Activated naive CD4-positive, alpha-beta T cell treated with anti-CD3 and anti-CD28 coated beads for 36 hours (primary cell): ENCODE data around the gene ARMCX5. TPM values are rescaled to one million over a fixed set of nuclear protein-coding genes. Genes with fewer than 3 reads are reported as not detected.

Experiments
- CTCF ChIA-PET: fragments of 350-600 bp; sonication (Branson Sonifier 250); formaldehyde crosslinking; loops from one replicate; lab custom pipeline; 2021; ENCODE audit warnings: antibody characterized with exemption; lab: Charles Lee
- DNase-seq: peaks from one replicate; pipeline ENCODE4 v3.0.0-alpha.2; 2020
- H3K27ac Mint-ChIP-seq: one replicate; pipeline ENCODE4 v1.8.0; 2021; ENCODE audit warnings: mild to moderate bottlenecking, mixed read lengths
- H3K27me3 Mint-ChIP-seq: one replicate; pipeline ENCODE4 v1.8.0; 2021; ENCODE audit warnings: low read depth, mixed read lengths
- H3K36me3 Mint-ChIP-seq: one replicate; pipeline ENCODE4 v1.8.0; 2021; ENCODE audit warnings: low read depth, mixed read lengths
- H3K4me1 Mint-ChIP-seq: one replicate; pipeline ENCODE4 v1.8.0; 2021; ENCODE audit warnings: low read depth, mixed read lengths
- H3K4me3 Mint-ChIP-seq: one replicate; pipeline ENCODE4 v1.8.0; 2021; ENCODE audit warnings: mild to moderate bottlenecking, moderate library complexity, mixed read lengths
- H3K9me3 Mint-ChIP-seq: one replicate; pipeline ENCODE4 v1.8.0; 2021; ENCODE audit warnings: mixed read lengths
- intact Hi-C: fragments of 100-400 bp; cut with micrococcal nuclease; formaldehyde crosslinking; loops from one replicate; pipeline ENCODE4 v1.15.1; 2023
- total RNA-seq, 2 experiments: library from RNA; stranded (reverse); gene quantifications; one replicate each; pipeline ENCODE4 v1.2.3, GENCODE V29; 2021

The ARMCX5 gene
- 10 to 100 TPM in 1 of 2 experiments, 1 to 10 TPM in 1; 9.5 to 11.4 TPM for total RNA-seq

- DNase-seq, result peak; percentile 79
- Mint-ChIP-seq H3K9me3 (no peaks in the 10 kb centered on the region), H3K4me1 (peaks cover 33% of the 10 kb centered on the region), H3K27ac (peak within 1 kb of the TSS; percentile 96), H3K36me3 (peaks cover 14% of the 10 kb centered on the region), H3K4me3 (peak within 1 kb of the TSS; percentile 100), H3K27me3 (no peaks in the 10 kb centered on the region)
- intact Hi-C loops, result loop anchor here (1.0 to 10.0 kb wide), 7 partner anchors 53 to 1088 kb away; partner anchors contain the start of genes GPRASP2, MORF4L2 and ZMAT1
- CTCF ChIA-PET, result interaction anchor here (0.7 kb wide), 1 partner anchor 83 kb away, joined by 3 read pairs; the partner anchor contains the start of gene TMSB15A
Measured at GRCh38 chrX:102599084-102599950, at the start of gene ARMCX5. TSS of gene ARMCX5 (plus strand) at chrX:102599515. CDS start at chrX:102602142, 2,627 bp downstream.

- intact Hi-C loops, result no loop called here
- no peaks in the 10 kb centered on the region for H3K27me3 Mint-ChIP-seq
- no peak overlapping the region for H3K27ac Mint-ChIP-seq
- no peaks in the 10 kb centered on the region for H3K4me1 Mint-ChIP-seq
- CTCF ChIA-PET, result no interaction called here
- H3K4me3 Mint-ChIP-seq, result no peak overlapping the region
- DNase-seq, result no peak
- no peaks in the 10 kb centered on the region for H3K9me3 Mint-ChIP-seq
- H3K36me3 Mint-ChIP-seq, result no peaks in the 10 kb centered on the region
Measured at GRCh38 chrX:102558607-102559006, 40.7 kb upstream of the ARMCX5 start.

- no peak overlapping the region for H3K4me3 Mint-ChIP-seq
- no peaks in the 10 kb centered on the region for H3K4me1 Mint-ChIP-seq
- H3K36me3 Mint-ChIP-seq, result no peaks in the 10 kb centered on the region
- H3K27ac Mint-ChIP-seq, result no peak overlapping the region
- intact Hi-C loops, result no loop called here
- DNase-seq, result no peak
- H3K27me3 Mint-ChIP-seq, result no peaks in the 10 kb centered on the region
- CTCF ChIA-PET, result no interaction called here
- no peaks in the 10 kb centered on the region for H3K9me3 Mint-ChIP-seq
Measured at GRCh38 chrX:102560423-102561068, 38.8 kb upstream of the ARMCX5 start.

GRCh38 chrX:102580891-102581290, 18.4 kb upstream of the ARMCX5 start:
- DNase-seq, result no peak
- H3K27ac Mint-ChIP-seq, result no peak overlapping the region
- CTCF ChIA-PET, result no interaction called here
- no peaks in the 10 kb centered on the region for H3K36me3 Mint-ChIP-seq
- H3K4me1 Mint-ChIP-seq, result no peaks in the 10 kb centered on the region
- H3K9me3 Mint-ChIP-seq, result no peaks in the 10 kb centered on the region
- peaks cover 3% of the 10 kb centered on the region for H3K27me3 Mint-ChIP-seq
- intact Hi-C loops, result no loop called here
- H3K4me3 Mint-ChIP-seq, result no peak overlapping the region

GRCh38 chrX:102593367-102593766, 5.9 kb upstream of the ARMCX5 start:
- Mint-ChIP-seq H3K9me3 (no peaks in the 10 kb centered on the region), H3K4me1 (peaks cover 4% of the 10 kb centered on the region), H3K27me3 (peaks cover 4% of the 10 kb centered on the region), H3K27ac (no peak overlapping the region), H3K4me3 (no peak overlapping the region), H3K36me3 (no peaks in the 10 kb centered on the region)
- CTCF ChIA-PET, result no interaction called here
- no peak for DNase-seq
- intact Hi-C loops, result loop anchor here (10.0 kb wide), 1 partner anchor 49 kb away; no protein-coding TSS in a partner anchor

GRCh38 chrX:102599951-102600579, 750 bp downstream of the ARMCX5 start:
- no peaks in the 10 kb centered on the region for H3K27me3 Mint-ChIP-seq
- H3K4me1 Mint-ChIP-seq, result peaks cover 33% of the 10 kb centered on the region
- H3K27ac Mint-ChIP-seq, result peak overlapping the region; percentile 96
- H3K4me3 Mint-ChIP-seq, result peak overlapping the region; percentile 100
- intact Hi-C loops, result loop anchor here (1.0 to 10.0 kb wide), 8 partner anchors 52 to 1087 kb away; partner anchors contain the start of genes GPRASP2, MORF4L2, TMSB15A and ZMAT1
- CTCF ChIA-PET, result no interaction called here
- H3K36me3 Mint-ChIP-seq, result peaks cover 14% of the 10 kb centered on the region
- H3K9me3 Mint-ChIP-seq, result no peaks in the 10 kb centered on the region
- no peak for DNase-seq

GRCh38 chrX:102604327-102604726, 5.0 kb downstream of the ARMCX5 start:
- no peaks in the 10 kb centered on the region for H3K27me3 Mint-ChIP-seq
- H3K9me3 Mint-ChIP-seq, result no peaks in the 10 kb centered on the region
- intact Hi-C loops, result loop anchor here (5.0 kb wide), 1 partner anchor 87 kb away; the partner anchor contains the start of gene TMSB15A
- peaks cover 25% of the 10 kb centered on the region for H3K36me3 Mint-ChIP-seq
- CTCF ChIA-PET, result no interaction called here
- no peak overlapping the region for H3K27ac Mint-ChIP-seq
- no peak overlapping the region for H3K4me3 Mint-ChIP-seq
- peaks cover 45% of the 10 kb centered on the region for H3K4me1 Mint-ChIP-seq
- DNase-seq, result no peak

GRCh38 chrX:102606115-102606514, 6.8 kb downstream of the ARMCX5 start:
- H3K4me3 Mint-ChIP-seq, result no peak overlapping the region
- H3K36me3 Mint-ChIP-seq, result peaks cover 38% of the 10 kb centered on the region
- peaks cover 41% of the 10 kb centered on the region for H3K4me1 Mint-ChIP-seq
- no peaks in the 10 kb centered on the region for H3K27me3 Mint-ChIP-seq
- no peaks in the 10 kb centered on the region for H3K9me3 Mint-ChIP-seq
- CTCF ChIA-PET, result interaction anchor here (1.0 kb wide), 1 partner anchor 23 kb away, joined by 3 read pairs; no protein-coding TSS in a partner anchor
- no peak overlapping the region for H3K27ac Mint-ChIP-seq
- DNase-seq, result no peak
- intact Hi-C loops, result no loop called here

GRCh38 chrX:102610905-102611304, 11.6 kb downstream of the ARMCX5 start:
- Mint-ChIP-seq H3K27me3 (no peaks in the 10 kb centered on the region), H3K9me3 (peaks cover 4% of the 10 kb centered on the region), H3K36me3 (peaks cover 40% of the 10 kb centered on the region), H3K27ac (no peak overlapping the region), H3K4me3 (no peak overlapping the region), H3K4me1 (peaks cover 24% of the 10 kb centered on the region)
- no peak for DNase-seq
- CTCF ChIA-PET, result no interaction called here
- intact Hi-C loops, result no loop called here

GRCh38 chrX:102624105-102624504, 24.8 kb downstream of the ARMCX5 start:
- intact Hi-C loops, result no loop called here
- no peak for DNase-seq
- no peak overlapping the region for H3K27ac Mint-ChIP-seq
- peaks cover 11% of the 10 kb centered on the region for H3K4me1 Mint-ChIP-seq
- H3K4me3 Mint-ChIP-seq, result no peak overlapping the region
- CTCF ChIA-PET, result no interaction called here
- no peaks in the 10 kb centered on the region for H3K27me3 Mint-ChIP-seq
- peaks cover 18% of the 10 kb centered on the region for H3K9me3 Mint-ChIP-seq
- H3K36me3 Mint-ChIP-seq, result peaks cover 22% of the 10 kb centered on the region

- no peak for DNase-seq
- no peaks in the 10 kb centered on the region for H3K9me3 Mint-ChIP-seq
- CTCF ChIA-PET, result no interaction called here
- no peak overlapping the region for H3K4me3 Mint-ChIP-seq
- H3K27me3 Mint-ChIP-seq, result no peaks in the 10 kb centered on the region
- H3K36me3 Mint-ChIP-seq, result peaks cover 7% of the 10 kb centered on the region
- peaks cover 11% of the 10 kb centered on the region for H3K4me1 Mint-ChIP-seq
- H3K27ac Mint-ChIP-seq, result no peak overlapping the region
- intact Hi-C loops, result no loop called here
Measured at GRCh38 chrX:102627640-102628039, 28.3 kb downstream of the ARMCX5 start.

GRCh38 chrX:102637561-102637960, 38.2 kb downstream of the ARMCX5 start:
- DNase-seq, result no peak
- no peak overlapping the region for H3K4me3 Mint-ChIP-seq
- H3K9me3 Mint-ChIP-seq, result peaks cover 6% of the 10 kb centered on the region
- H3K27ac Mint-ChIP-seq, result no peak overlapping the region
- peaks cover 19% of the 10 kb centered on the region for H3K36me3 Mint-ChIP-seq
- H3K27me3 Mint-ChIP-seq, result no peaks in the 10 kb centered on the region
- no peaks in the 10 kb centered on the region for H3K4me1 Mint-ChIP-seq
- intact Hi-C loops, result no loop called here
- CTCF ChIA-PET, result no interaction called here
